ENCODE measurements around the gene SOX18. TPM values are rescaled to one million over a fixed set of nuclear protein-coding genes. Genes with fewer than 3 reads are reported as not detected.

SOX18 gene
- total and polyA plus RNA-seq, 2 of the 13 experiments (the other 11 are each of a cell fraction or from before 2014, with no cell fraction given) = 1.6 to 1.9 TPM

- TF ChIP-seq ZNF792 (CRISPR knock-in tag; IDR thresholded peaks at IDR 0.05) (peak; percentile 15), IRF9 (CRISPR knock-in tag; IDR thresholded peaks at IDR 0.05; ENCODE audit: borderline replicate concordance) (no peak), ZNF556 (CRISPR knock-in tag; IDR thresholded peaks at IDR 0.05; ENCODE audit: borderline replicate concordance) (no peak), ZNF264 (CRISPR knock-in tag; IDR thresholded peaks at IDR 0.05) (no peak), THYN1 (CRISPR knock-in tag; IDR thresholded peaks at IDR 0.05; ENCODE audit: borderline replicate concordance, low read depth) (no peak), XRCC5 (optimal IDR thresholded peaks at IDR 0.05; ENCODE audit: low read length) (peak; percentile 52), CHD2 (IDR thresholded peaks at IDR 0.05; ENCODE audit: low read depth, low read length) (no peak), ZNF740 (CRISPR knock-in tag; IDR thresholded peaks at IDR 0.05) (0 out of 2 replicates have a peak, but pooled peaks have one; percentile 57), ARID3A (IDR thresholded peaks at IDR 0.05; ENCODE audit: low read depth, low read length) (no peak), GRHL1 (CRISPR knock-in tag; conservative IDR thresholded peaks at IDR 0.05) (no peak), ZNF549 (CRISPR knock-in tag; IDR thresholded peaks at IDR 0.05) (no peak), ZBTB38 (CRISPR knock-in tag; IDR thresholded peaks at IDR 0.05) (peak; percentile 16; the same call in 1 of the 2 replicates), ATM (IDR thresholded peaks at IDR 0.05; ENCODE audit: borderline replicate concordance) (no peak), ZFP41 (CRISPR knock-in tag; IDR thresholded peaks at IDR 0.05; ENCODE audit: borderline replicate concordance) (no peak), TRIM22 (IDR thresholded peaks at IDR 0.05) (no peak), EP300 (IDR thresholded peaks at IDR 0.05; ENCODE audit: low read depth in 2 of 2, low read length in 2 of 2) (no peak; a peak in 1 of 4 replicates), EP300 (CRISPR knock-in tag; IDR thresholded peaks at IDR 0.05; ENCODE audit: borderline replicate concordance) (no peak), MIER3 (CRISPR knock-in tag; IDR thresholded peaks at IDR 0.05; ENCODE audit: borderline replicate concordance) (no peak; the same call in 1 of the 2 replicates), ZBTB49 (CRISPR knock-in tag; IDR thresholded peaks at IDR 0.05; ENCODE audit: borderline replicate concordance) (peak; percentile 67; the same call in 1 of the 2 replicates), IKZF1 (IDR thresholded peaks at IDR 0.05) (no peak), GLI4 (CRISPR knock-in tag; IDR thresholded peaks at IDR 0.05; ENCODE audit: borderline replicate concordance) (no peak)
Observed at GRCh38 chr20:64040231-64041039, 9.0 kb downstream of the SOX18 start (continued).

All from HepG2 (cell line).